GM10266 (cell line): Measurements from ENCODE around the gene TNP1.

ENCODE experiments used
- DNase-seq: peaks from one replicate; pipeline ENCODE4 v3.0.0; 2012; ENCODE audit errors: extremely low spot score
- TF ChIP-seq, protein P1 (sequence below): IDR thresholded peaks from 2 replicates; pipeline ENCODE4 v1.5.1; 2012; ENCODE audit warnings: mild to moderate bottlenecking, low read depth; ENCODE audit not compliant: control insufficient read depth, insufficient read depth; ENCODE audit errors: missing control alignments

The TNP1 gene

DNA sequence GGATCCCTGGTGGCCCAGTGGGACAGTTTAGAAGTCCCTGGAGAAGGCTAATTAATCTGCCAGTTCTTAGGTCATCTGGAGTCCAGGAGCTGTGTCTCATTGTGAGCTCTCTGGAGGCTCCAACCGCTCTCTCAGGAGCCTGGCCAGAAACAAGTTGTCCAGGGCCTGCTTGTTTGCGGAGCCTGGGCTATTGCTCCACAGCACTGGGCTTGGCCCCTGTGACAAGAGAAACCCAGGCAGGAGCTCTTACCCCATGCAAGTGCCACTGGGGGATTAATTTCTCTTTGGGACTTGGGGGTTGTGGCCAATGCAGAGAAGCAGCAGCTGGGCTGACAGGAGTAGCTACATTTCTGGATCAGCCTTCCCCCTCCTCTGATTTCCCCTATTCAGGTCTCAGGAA, 24.5 kb upstream of the TNP1 start:
- DNase-seq, result no peak
- TF ChIP-seq, protein P1, sequence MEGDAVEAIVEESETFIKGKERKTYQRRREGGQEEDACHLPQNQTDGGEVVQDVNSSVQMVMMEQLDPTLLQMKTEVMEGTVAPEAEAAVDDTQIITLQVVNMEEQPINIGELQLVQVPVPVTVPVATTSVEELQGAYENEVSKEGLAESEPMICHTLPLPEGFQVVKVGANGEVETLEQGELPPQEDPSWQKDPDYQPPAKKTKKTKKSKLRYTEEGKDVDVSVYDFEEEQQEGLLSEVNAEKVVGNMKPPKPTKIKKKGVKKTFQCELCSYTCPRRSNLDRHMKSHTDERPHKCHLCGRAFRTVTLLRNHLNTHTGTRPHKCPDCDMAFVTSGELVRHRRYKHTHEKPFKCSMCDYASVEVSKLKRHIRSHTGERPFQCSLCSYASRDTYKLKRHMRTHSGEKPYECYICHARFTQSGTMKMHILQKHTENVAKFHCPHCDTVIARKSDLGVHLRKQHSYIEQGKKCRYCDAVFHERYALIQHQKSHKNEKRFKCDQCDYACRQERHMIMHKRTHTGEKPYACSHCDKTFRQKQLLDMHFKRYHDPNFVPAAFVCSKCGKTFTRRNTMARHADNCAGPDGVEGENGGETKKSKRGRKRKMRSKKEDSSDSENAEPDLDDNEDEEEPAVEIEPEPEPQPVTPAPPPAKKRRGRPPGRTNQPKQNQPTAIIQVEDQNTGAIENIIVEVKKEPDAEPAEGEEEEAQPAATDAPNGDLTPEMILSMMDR, result no peak

DNA sequence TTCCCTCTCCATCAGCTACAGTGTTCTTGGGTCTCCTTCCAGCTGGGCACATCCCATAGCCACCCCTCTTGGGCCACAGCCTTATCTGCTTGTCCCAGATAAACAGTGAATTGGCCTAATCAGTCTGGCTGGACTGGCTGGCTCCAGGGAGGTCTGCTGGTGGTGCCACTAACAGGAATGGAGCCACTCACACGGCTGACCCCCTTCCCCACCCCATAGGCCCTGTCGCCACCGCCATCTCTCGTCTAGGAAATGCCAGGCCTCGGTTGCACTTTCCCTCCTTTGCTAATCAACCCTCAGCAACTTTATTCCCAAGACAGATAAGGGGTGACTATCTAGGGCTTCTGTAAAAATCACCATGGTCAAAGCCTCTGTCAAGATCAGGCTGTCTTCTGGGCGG, 23.0 kb upstream of the TNP1 start:
- TF ChIP-seq, protein P1, result no peak
- no peak for DNase-seq

DNA sequence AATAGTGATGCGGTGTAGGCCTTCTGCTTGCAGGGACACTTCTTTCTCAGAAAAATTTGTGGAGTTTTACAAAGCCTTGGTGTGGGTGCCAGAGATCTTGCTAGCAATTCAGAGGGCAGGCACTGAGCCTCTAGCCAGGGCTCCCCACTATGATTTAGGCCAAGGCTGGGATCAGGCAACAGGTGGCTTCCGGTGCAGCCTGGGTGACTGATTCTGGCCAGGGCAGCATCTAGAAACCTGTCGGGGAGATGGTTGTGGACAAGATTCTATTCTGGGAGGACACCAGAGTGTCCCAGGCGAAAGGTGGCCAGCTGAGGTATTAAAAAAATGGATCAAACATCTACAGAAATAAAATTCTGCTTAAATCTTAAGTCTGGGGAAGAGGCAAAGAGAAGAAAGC, 21.5 kb upstream of the TNP1 start:
- TF ChIP-seq, protein P1, result no peak

DNA sequence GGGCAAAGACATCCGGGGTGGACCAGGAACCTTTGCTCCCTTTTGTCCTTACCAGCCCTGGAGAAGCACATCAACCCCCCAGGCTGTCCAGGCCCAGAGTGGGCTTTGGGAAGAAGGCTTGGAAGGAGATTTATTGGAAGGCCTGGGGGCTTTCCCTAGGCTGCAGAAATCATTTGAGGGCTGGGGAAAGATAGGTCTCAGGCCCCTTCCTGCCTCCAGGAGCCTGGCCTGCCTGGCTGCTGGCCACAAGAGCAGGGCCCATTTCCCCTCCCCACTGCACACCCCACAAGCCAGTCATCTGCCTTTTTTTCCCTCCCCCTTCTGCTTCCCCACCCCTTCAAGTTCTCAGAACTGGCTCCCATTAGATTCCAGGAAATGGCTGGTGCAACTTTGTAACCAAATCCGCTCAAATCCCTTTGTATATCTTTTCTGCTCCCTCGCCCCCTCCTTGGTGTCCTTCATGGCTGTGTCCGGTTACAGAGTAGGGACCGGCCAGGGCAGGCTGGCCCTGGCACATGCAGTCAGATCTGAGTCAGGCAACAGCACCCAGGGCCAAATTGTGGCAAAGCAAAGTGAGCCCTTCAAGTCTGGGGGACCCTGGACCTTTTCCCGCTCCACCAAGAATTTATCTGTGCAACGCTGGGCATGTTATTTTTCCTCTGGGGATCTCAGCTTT, 20.8 kb upstream of the TNP1 start:
- no peak for DNase-seq
- TF ChIP-seq, protein P1, result no peak

More for the DNA sequence above, 21.5 kb upstream of the TNP1 start:
- no peak for DNase-seq

DNA sequence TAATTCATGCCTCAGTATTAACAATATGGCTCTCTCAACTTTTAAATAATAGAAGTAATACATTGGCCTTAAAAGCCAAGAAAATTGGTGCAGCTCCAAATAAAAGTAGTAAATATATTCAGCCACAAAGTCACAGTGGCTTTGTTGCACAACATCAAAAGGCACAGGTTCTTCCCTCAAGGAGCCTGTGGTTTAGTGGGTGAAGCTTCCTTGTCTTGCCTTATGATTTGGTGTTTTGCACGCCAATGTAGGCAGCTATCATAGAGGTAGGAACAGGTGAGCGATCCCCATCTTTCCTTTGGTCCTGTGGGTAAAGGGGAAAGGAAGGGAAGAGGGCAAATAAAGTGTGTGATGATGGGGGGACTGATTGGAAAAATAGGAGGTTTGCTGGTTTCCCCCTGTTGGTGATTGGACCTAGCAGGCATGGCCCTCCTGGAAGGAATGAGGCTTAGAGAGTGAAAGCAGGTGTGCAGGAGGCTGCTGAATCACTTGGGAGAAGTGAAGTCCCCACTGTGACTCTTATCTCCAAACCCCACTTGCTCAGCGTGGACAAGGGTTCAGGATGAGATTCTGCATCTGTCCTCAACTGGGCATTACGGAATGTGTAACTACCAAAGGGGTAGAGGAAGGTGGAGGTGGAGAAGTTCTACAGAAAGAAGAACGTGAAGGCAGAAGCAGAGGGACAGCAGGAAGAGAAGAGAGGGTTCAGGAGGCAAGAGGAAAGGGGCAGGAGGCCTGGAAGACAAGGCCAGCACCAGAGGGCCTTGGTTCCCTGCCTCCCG, 20.1 kb upstream of the TNP1 start:
- TF ChIP-seq, protein P1, result no peak

DNA sequence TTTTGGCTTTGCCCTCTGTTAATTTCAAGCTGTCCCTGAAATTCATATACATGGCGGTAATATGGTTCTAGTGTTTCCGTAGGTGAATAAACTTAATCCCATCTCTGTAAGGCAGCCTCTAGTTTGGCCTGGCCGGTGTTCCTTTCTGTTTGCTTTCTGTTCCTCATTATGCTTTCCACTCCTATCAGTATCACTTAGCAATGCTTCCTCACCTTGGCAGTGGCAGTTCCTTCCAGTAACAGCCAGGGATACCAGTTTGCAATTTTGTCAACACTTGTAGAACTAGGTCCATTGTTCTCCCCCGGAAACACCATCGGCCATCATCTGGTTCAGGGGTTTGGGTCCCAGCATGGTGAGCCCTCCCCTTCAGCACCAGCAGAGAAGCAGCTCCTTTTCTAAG, 18.2 kb upstream of the TNP1 start:
- TF ChIP-seq, protein P1, result no peak
- no peak for DNase-seq

More for the DNA sequence above, 20.1 kb upstream of the TNP1 start:
- no peak for DNase-seq

DNA sequence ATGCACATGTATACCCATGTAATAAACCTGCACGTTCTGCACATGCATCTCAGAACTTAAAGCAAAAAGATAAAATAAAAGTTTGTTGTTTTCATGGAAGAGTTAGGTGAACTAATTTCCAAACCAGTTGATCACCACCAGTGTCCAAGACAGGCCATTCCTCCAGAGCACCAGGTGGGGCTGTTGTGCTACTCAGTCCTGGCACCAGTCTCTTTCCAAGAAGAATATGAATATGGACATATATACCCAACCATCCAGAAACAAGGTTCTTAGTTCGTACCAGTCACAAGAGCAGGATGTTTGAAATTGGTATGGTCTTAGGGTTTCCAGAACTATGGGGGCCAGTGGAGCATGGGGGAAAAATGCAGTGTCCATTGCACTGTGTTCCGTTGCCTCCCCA, 17.2 kb upstream of the TNP1 start:
- TF ChIP-seq, protein P1, result no peak
- DNase-seq, result no peak
